Lower lobe of right lung (tissue), 2 donors: ENCODE data around the gene AOPEP. TPM values are rescaled to one million over a fixed set of nuclear protein-coding genes. Genes with fewer than 3 reads are reported as not detected.
A peak's percentile ranks its signal among the peaks of the same experiment; 100 is the strongest.

Source experiments
- ATAC-seq, 2 donors: fragments of 200-7000 bp; cut with Tn5 transposase; one replicate each; pipeline ENCODE4 v1.9.1; 2020 to 2022; ENCODE audit warnings: mild to moderate bottlenecking in 2 of 2, moderate library complexity in 2 of 2
- DNase-seq: peaks from one replicate; pipeline ENCODE4 v3.0.0-alpha.2; 2020
- H3K27ac ChIP-seq: fragments of 200-600 bp; one replicate; pipeline ENCODE4 v1.8.0; 2022
- H3K27me3 ChIP-seq: fragments of 200-600 bp; one replicate; pipeline ENCODE4 v1.8.0; 2022; ENCODE audit warnings: low read depth
- H3K36me3 ChIP-seq: fragments of 200-600 bp; one replicate; pipeline ENCODE4 v1.8.0; 2022; ENCODE audit warnings: mild to moderate bottlenecking
- H3K4me1 ChIP-seq: fragments of 200-600 bp; one replicate; pipeline ENCODE4 v1.8.0; 2022
- H3K4me3 ChIP-seq: fragments of 200-600 bp; one replicate; pipeline ENCODE4 v1.8.0; 2022; ENCODE audit warnings: mild to moderate bottlenecking
- H3K9me3 ChIP-seq: fragments of 200-600 bp; one replicate; pipeline ENCODE4 v1.8.0; 2022
- intact Hi-C: fragments of 100-400 bp; cut with DNase I; formaldehyde crosslinking; loops from one replicate; pipeline ENCODE4 v1.11.0; 2022
- total RNA-seq: library from RNA; stranded (reverse); fragmentation: NEBNext Ultra II Directional; extraction: Animal tissue kit (Norgen Biotek cat#: 25700); gene quantifications from one replicate; pipeline ENCODE4 v1.2.1, GENCODE V29; 2021
- TF ChIP-seq, protein P1 (sequence below): fragments of 200-600 bp; IDR thresholded peaks from one replicate; pipeline ENCODE4 v1.8.0; 2022; ENCODE audit warnings: antibody characterized with exemption, mild to moderate bottlenecking
- donor health status: DM: no; HTN: yes; CAD: no; lungs with severe emphysema.

Gene AOPEP
- total RNA-seq, 1 donor from 2014 or later = 63.7 TPM

DNA sequence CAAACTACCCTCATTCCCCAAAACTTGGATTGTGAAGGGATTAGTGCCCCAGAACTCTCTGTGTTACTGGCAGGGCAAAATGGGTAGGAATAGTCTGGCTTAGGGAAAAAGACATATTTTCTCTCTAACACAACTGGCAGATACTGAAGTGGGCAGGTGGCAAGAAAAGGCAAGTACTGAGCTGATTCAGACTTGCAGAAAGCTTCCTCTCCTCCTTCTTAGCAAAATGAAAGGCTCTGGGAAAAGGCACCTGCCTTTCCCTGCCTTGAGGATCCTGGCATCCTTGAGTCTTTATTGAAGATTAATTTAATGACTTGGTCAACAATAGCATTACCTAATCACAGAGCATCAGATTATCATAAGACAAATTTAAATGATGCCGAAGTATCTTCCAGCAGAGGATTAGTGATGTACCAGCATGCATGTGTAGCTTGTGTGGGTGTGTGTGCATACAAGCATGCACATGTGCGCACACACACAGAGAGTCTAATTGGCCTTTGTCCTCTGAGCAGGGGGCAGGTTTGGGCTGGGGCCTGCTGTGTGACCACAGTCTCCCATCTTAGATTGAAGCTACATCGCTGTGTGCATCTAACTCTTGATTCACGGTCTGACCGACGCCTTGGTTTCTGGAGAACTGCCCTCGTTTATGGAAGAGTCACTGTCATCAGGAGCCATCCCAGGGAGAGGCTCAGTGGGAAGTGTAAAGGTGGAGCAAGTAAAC is 294.8 kb downstream of the AOPEP start:
- Histone ChIP-seq H3K4me1 (peaks cover 94% of the 10 kb centered on the region), H3K9me3 (no peaks in the 10 kb centered on the region), H3K4me3 (no peak overlapping the region), H3K27ac (no peak overlapping the region), H3K36me3 (peaks cover 32% of the 10 kb centered on the region), H3K27me3 (no peaks in the 10 kb centered on the region)
- TF ChIP-seq, protein P1, sequence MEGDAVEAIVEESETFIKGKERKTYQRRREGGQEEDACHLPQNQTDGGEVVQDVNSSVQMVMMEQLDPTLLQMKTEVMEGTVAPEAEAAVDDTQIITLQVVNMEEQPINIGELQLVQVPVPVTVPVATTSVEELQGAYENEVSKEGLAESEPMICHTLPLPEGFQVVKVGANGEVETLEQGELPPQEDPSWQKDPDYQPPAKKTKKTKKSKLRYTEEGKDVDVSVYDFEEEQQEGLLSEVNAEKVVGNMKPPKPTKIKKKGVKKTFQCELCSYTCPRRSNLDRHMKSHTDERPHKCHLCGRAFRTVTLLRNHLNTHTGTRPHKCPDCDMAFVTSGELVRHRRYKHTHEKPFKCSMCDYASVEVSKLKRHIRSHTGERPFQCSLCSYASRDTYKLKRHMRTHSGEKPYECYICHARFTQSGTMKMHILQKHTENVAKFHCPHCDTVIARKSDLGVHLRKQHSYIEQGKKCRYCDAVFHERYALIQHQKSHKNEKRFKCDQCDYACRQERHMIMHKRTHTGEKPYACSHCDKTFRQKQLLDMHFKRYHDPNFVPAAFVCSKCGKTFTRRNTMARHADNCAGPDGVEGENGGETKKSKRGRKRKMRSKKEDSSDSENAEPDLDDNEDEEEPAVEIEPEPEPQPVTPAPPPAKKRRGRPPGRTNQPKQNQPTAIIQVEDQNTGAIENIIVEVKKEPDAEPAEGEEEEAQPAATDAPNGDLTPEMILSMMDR = no peak
- no peak for DNase-seq
- ATAC-seq = no peak
- intact Hi-C loops = no loop called here

DNA sequence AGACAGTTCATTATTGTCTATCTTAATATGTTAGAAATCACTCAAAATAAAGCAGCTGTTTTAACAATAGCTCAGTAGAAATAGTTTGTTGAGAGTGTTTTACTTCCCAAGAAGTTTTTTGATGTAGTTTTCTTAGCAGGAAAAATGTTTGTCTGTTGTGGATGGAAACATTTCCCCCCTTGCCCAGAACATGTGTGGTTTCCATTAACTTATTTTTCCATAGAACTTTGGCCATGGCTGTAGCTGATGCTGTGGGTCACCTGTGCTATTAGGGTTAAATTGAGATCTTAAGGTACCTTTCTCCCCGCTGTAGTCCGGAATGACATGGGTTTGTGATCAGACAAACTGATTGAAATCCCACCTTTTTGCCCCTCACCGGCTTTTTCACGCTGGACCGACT is 296.2 kb downstream of the AOPEP start:
- intact Hi-C loops = no loop called here
- Histone ChIP-seq H3K36me3 (peaks cover 21% of the 10 kb centered on the region), H3K4me3 (no peak overlapping the region), H3K4me1 (peaks cover 92% of the 10 kb centered on the region), H3K9me3 (no peaks in the 10 kb centered on the region), H3K27ac (peak overlapping the region; percentile 73), H3K27me3 (no peaks in the 10 kb centered on the region)
- ATAC-seq (no peak), DNase-seq (no peak)
- TF ChIP-seq, protein P1 = no peak

DNA sequence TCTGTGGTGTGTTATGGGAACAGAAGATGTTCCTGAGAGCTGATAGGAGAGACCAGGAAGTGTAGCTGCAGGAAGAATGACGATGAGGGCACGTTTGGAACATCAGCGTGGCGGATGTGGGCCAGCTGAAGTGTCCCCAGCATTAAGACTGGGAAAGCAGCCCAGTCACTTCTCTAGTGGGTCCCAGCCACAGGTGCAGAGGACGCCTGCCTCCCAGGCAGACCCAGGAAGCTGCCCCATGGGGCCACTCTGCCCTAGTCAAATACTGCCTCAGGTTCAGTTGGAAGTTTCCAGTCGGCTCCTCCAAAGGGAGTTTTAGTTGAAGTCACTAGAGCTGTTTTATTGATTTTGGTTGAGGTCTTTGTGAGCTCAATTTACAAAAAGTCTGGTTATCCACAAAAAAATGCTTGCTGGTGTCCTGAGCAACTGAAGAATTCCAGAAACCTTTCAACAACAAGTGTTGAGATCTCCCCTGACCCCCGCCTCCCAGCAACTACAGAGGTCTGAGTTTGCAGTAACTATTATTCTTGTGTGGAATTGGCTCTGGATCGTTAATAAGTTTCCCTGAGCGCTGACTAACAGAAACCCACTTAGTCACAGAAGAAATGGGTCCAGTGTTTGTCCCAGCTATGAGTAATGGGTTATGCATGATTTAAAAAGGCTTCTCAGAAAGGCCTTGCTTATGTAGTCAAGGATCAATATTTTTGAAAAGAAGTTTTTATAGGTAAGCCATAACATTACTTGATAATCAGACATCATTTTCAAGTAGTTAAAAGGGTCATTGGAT is 296.9 kb downstream of the AOPEP start:
- intact Hi-C loops = no loop called here
- peak; percentile 67 for DNase-seq
- Histone ChIP-seq H3K9me3 (no peaks in the 10 kb centered on the region), H3K27me3 (no peaks in the 10 kb centered on the region), H3K4me3 (no peak overlapping the region), H3K27ac (peak overlapping the region; percentile 73), H3K4me1 (peaks cover 92% of the 10 kb centered on the region), H3K36me3 (peaks cover 25% of the 10 kb centered on the region)
- TF ChIP-seq, protein P1 = no peak
- peak; percentile 50 to 75 for ATAC-seq

DNA sequence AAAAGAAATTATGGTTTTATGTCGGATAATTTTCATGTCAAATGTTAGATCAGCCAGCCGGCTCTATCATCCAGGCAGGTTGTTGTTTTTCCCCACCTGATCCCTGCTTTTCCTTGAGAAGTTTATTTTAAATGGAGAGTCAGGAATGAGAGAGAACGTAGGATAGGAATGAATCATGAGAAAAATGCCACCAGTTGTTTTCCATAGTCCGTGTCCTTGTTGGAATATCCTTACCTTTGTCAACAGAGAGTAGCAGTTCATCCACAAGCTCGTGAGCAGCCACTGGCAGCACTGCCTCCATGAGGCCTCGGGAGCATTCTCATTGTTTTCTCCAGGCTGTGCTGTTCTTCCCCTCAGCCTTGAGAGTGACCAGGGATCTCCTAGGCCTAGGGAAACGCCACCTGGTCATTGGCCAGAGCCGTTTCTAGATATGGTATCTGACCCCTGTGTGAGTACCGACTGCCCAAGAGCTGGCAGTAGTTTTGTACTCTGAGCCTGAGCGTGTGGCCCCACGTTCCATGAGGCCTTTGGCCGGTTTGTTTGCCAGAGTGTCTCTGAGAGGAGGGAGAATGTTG is 297.7 kb downstream of the AOPEP start:
- peak overlapping the region; percentile 73 for H3K27ac ChIP-seq
- no peaks in the 10 kb centered on the region for H3K9me3 ChIP-seq
- peak in 1 of 2 donors; percentile 3 for ATAC-seq
- TF ChIP-seq, protein P1 = no peak
- intact Hi-C loops = no loop called here
- peaks cover 92% of the 10 kb centered on the region for H3K4me1 ChIP-seq
- peaks cover 25% of the 10 kb centered on the region for H3K36me3 ChIP-seq
- DNase-seq = no peak
- no peaks in the 10 kb centered on the region for H3K27me3 ChIP-seq
- H3K4me3 ChIP-seq = no peak overlapping the region

DNA sequence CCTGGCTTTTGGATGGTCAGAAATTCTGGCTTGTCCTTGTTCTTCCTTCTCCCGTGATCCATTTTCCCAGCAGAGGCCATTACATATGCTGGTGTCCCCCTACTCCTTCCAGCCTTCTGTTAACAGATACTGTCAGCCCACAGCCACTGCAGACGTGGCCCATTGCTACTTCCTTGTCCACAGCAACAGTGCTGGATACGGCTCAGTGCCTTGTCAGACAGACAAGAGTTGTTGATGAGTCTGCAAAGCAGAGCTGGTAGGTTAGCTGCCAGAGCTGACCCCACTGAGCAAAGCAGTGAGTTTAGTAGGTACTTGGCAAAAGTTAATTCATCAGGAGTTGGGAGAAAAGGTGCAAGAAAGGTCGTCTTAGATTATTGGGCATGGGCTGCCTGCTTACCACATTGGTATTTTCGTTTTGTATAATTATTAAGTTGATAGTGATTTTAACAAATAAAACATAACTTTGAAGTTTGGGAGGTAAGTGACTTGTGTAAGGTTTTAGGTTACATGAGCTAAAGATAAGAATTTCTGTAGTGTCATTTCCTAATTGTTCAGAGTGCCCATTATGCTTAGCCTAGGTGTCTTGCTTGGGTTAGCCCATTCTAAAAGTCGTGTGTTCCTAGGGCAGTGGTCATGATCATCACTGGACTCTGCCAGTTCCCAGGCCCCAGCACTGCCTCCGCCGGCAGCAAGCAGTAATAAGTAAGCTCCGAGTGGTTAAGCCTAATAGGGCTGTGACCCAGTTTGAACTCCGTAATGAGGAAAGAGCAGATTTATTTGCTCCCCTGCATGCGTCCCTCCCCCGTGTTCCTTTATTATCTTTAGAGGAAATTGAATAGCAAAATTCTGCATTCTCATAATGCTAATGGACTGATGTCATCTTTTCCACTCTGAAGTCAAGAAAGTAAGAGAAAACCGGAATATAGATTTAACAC is 299.0 kb downstream of the AOPEP start:
- H3K27ac ChIP-seq = peak overlapping the region; percentile 73
- ATAC-seq (peak; percentile 80 to 87), DNase-seq (peak; percentile 71)
- peaks cover 89% of the 10 kb centered on the region for H3K4me1 ChIP-seq
- TF ChIP-seq, protein P1 = peak; percentile 44
- peaks cover 13% of the 10 kb centered on the region for H3K36me3 ChIP-seq
- H3K4me3 ChIP-seq = no peak overlapping the region
- no peaks in the 10 kb centered on the region for H3K27me3 ChIP-seq
- H3K9me3 ChIP-seq = no peaks in the 10 kb centered on the region
- intact Hi-C loops = no loop called here
